BJ (cell line): Measurements from ENCODE around the gene WIZ. TPM values are rescaled to one million over a fixed set of nuclear protein-coding genes. Genes with fewer than 3 reads are reported as not detected.

Source experiments
- CTCF ChIA-PET: fragments of 350-600 bp; formaldehyde crosslinking; extraction: SDS; loops from one replicate; lab custom pipeline; 2021; ENCODE audit warnings: antibody characterized with exemption, inconsistent platforms; lab: Yijun Ruan, JAX
- POLR2A ChIA-PET: fragments of 300-600 bp; sonication (Branson Sonifier 250); formaldehyde crosslinking; extraction: SDS; loops from one replicate; lab custom pipeline; 2021; ENCODE audit warnings: antibody characterized with exemption; lab: Charles Lee
- DNase-seq: peaks from one replicate; pipeline ENCODE4 v3.0.0-alpha.2; 2011; ENCODE audit warnings: low read depth
- H3K27me3 ChIP-seq: 2 replicates; pipeline ENCODE4 v1.6.0; 2011; ENCODE audit warnings: low read length; ENCODE audit not compliant: control insufficient read depth, insufficient read depth
- H3K36me3 ChIP-seq: 2 replicates; pipeline ENCODE4 v1.5.1; 2011; ENCODE audit warnings: low read length; ENCODE audit not compliant: control insufficient read depth, insufficient read depth
- H3K4me3 ChIP-seq: 2 replicates; pipeline ENCODE4 v1.5.1; 2011; ENCODE audit warnings: low read depth, mild to moderate bottlenecking, control low read depth, low read length
- CTCF ChIP-seq: IDR thresholded peaks from 2 replicates; pipeline ENCODE4 v1.5.1; 2011; ENCODE audit warnings: low read depth, mild to moderate bottlenecking, control low read depth, inconsistent platforms, low read length, moderate library complexity; ENCODE audit not compliant: insufficient read depth
- polyA plus RNA-seq: library from polyadenylated mRNA; depleted of rRNA; stranded (reverse); fragments of >200 nt; gene quantifications from 2 replicates; pipeline ENCODE4 v1.2.3, GENCODE V29; 2011

Gene WIZ
- polyA plus RNA-seq, 1 experiment: 10.9 TPM

GRCh38 chr19:15463861-15464371 is 14.2 kb upstream of the WIZ start:
- POLR2A ChIA-PET: no interaction called here
- Histone ChIP-seq H3K4me3 (no peak overlapping the region), H3K36me3 (no peaks in the 10 kb centered on the region), H3K27me3 (peaks cover 5% of the 10 kb centered on the region)
- DNase-seq: no peak
- TF ChIP-seq CTCF: no peak
- CTCF ChIA-PET: no interaction called here

- ChIA-PET POLR2A (no interaction called here), CTCF (interaction anchor here (0.6 kb wide), 1 partner anchor 416 kb away, joined by 3 read pairs; no protein-coding TSS in a partner anchor)
- no peak for TF ChIP-seq CTCF
- DNase-seq: no peak
- Histone ChIP-seq H3K36me3 (no peaks in the 10 kb centered on the region), H3K27me3 (peaks cover 9% of the 10 kb centered on the region), H3K4me3 (no peak overlapping the region)
Observed at GRCh38 chr19:15461694-15462093, 11.9 kb upstream of the WIZ start.

DNA sequence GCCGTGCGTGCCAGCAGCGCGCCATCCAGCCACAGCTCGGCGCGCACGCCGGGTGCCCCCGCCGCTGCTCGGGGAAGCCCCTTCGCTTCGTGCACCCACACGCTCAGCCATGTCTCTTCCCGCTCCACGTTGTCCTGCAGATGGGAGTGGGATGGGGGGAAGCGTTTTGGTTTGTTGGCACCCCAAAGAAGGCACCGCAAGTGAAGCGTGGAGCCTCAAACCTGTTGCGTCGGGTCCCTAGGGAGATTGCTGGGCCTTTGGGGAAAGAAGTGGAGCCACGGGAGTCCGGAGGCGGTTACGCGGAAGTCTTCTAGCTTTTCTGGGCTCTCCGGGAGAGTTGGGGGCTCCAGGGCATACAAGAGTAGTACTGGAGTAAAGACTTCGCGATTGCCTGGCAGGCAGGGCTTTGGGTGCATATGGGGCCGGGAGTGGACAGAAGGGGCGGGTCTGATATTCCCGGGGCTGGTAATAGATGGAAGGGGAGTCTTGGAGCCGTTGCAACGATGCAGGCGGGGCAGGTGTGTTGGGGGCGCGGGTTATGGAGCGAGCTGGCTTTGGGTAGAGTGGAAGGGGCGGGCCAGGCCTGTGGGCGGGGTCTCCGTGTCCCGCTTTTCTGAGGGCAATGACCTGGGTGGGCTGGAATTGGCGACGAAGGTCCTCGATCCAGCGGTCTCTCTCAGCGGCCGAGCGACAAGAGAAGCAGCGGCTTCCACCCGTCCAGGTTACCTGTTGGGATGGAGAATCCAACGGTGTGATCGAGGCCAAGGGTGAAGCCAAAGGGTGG is 8.1 kb upstream of the WIZ start:
- Histone ChIP-seq H3K36me3 (no peaks in the 10 kb centered on the region), H3K4me3 (no peak overlapping the region), H3K27me3 (peaks cover 13% of the 10 kb centered on the region)
- TF ChIP-seq CTCF: no peak
- ChIA-PET POLR2A (no interaction called here), CTCF (no interaction called here)
- DNase-seq: no peak

GRCh38 chr19:15456871-15457700 is 7.3 kb upstream of the WIZ start:
- ChIA-PET POLR2A (no interaction called here), CTCF (interaction anchor here (1.2 kb wide), 1 partner anchor 19 kb away, joined by 3 read pairs; no protein-coding TSS in a partner anchor)
- DNase-seq: no peak

More at GRCh38 chr19:15456871-15457700, 7.3 kb upstream of the WIZ start:
- TF ChIP-seq CTCF: no peak
- Histone ChIP-seq H3K27me3 (peaks cover 13% of the 10 kb centered on the region), H3K36me3 (no peaks in the 10 kb centered on the region), H3K4me3 (no peak overlapping the region)
